K562 (cell line): ENCODE data around the gene MMP11. TPM values are rescaled to one million over a fixed set of nuclear protein-coding genes. Genes with fewer than 3 reads are reported as not detected.

Experiments used
- ARNT ChIP-seq, 2 experiments: fragments of 450-650 bp; IDR thresholded peaks; 2 replicates each; pipeline ENCODE4 v1.6.1; 2016; ENCODE audit warnings: mild to moderate bottlenecking in 1 of 2
- GABPA ChIP-seq: fragments of 200-800 bp; sonication (Bioruptor generic); conservative IDR thresholded peaks from 2 replicates; pipeline ENCODE4 v1.6.1; 2016; ENCODE audit warnings: low read depth, missing genetic modification characterization, missing compliant biosample characterization
- HDAC6 ChIP-seq: IDR thresholded peaks from 2 replicates; pipeline ENCODE4 v1.6.1; 2012; ENCODE audit warnings: low read depth, mild to moderate bottlenecking, control low read depth, inconsistent platforms, low read length, moderate library complexity
- L3MBTL2 ChIP-seq: fragments of 450-650 bp; IDR thresholded peaks from 2 replicates; pipeline ENCODE4 v1.6.1; 2016; ENCODE audit warnings: mild to moderate bottlenecking, moderate library complexity
- MCM2 ChIP-seq: fragments of 450-650 bp; IDR thresholded peaks from 2 replicates; pipeline ENCODE4 v1.6.1; 2017; ENCODE audit warnings: low read depth, mild to moderate bottlenecking
- NEUROD1 ChIP-seq: fragments of 150-350 bp; IDR thresholded peaks from 2 replicates; pipeline ENCODE4 v1.6.1; 2014; ENCODE audit warnings: borderline replicate concordance, low read length, low read depth; ENCODE audit not compliant: partially characterized antibody
- NFE2L1 ChIP-seq: fragments of 450-650 bp; IDR thresholded peaks from 2 replicates; pipeline ENCODE4 v1.6.1; 2016; ENCODE audit warnings: missing genetic modification characterization, low read depth, mild to moderate bottlenecking, missing compliant biosample characterization, moderate library complexity, borderline replicate concordance
- PURB ChIP-seq: sonication (generic); formaldehyde crosslinking; IDR thresholded peaks from 2 replicates; pipeline ENCODE4 v1.9.0; 2021; ENCODE audit warnings: low read depth, mild to moderate bottlenecking, missing genetic modification reagents
- TEAD2 ChIP-seq: fragments of 450-650 bp; IDR thresholded peaks from 2 replicates; pipeline ENCODE4 v1.6.1; 2016; ENCODE audit warnings: missing genetic modification characterization, control low read depth, missing compliant biosample characterization
- XRCC3 ChIP-seq: fragments of 450-650 bp; IDR thresholded peaks from 2 replicates; pipeline ENCODE4 v1.6.1; 2017; ENCODE audit warnings: mild to moderate bottlenecking, moderate library complexity
- XRCC5 ChIP-seq: fragments of 200-400 bp; formaldehyde crosslinking; IDR thresholded peaks from 2 replicates; pipeline ENCODE4 v1.6.1; 2017; ENCODE audit warnings: low read depth, mild to moderate bottlenecking, low read length
- ZNF124 ChIP-seq: sonication (generic); formaldehyde crosslinking; IDR thresholded peaks from 2 replicates; pipeline ENCODE4 v1.8.1; 2022; ENCODE audit warnings: missing genetic modification reagents
- ZNF217 ChIP-seq: sonication (generic); formaldehyde crosslinking; IDR thresholded peaks from 2 replicates; pipeline ENCODE4 v1.8.0; 2022; ENCODE audit warnings: mild to moderate bottlenecking, missing genetic modification reagents
- ZNF224 ChIP-seq: sonication (generic); formaldehyde crosslinking; IDR thresholded peaks from 2 replicates; pipeline ENCODE4 v1.8.0; 2022; ENCODE audit warnings: mild to moderate bottlenecking, missing genetic modification reagents
- polyA plus RNA-seq, 8 experiments: library from polyadenylated mRNA; depleted of rRNA in 4 of 8; stranded (reverse) in 5 of 8; unstranded in 3 of 8; fragments of >200 nt; fragmentation: Nextera tagmentation in 2 of 8; fragmentation: Illumina TruSeq in 1 of 8; extraction: Ambion mirVana in 2 of 8; extraction: Trizol in 1 of 8; gene quantifications; 2 replicates each; pipeline versions ENCODE4 v1.2.1 to v1.2.3, GENCODE V29; 2011 to 2014; ENCODE audit warnings: inconsistent platforms in 1 of 8, missing spikeins in 1 of 8
- total RNA-seq, 7 experiments: library from RNA; depleted of rRNA in 6 of 7; stranded (reverse); fragments of >200 nt in 6 of 7; fragmentation: Illumina TruSeq in 2 of 7; extraction: Trizol in 2 of 7; gene quantifications; 2 replicates each; pipeline versions ENCODE4 v1.2.1 to v1.2.3, GENCODE V29; 2011 to 2021; ENCODE audit warnings: low replicate concordance in 1 of 7
- TF ChIP-seq, protein P1 (sequence below): fragments of 450-650 bp; formaldehyde crosslinking; IDR thresholded peaks from 2 replicates; pipeline ENCODE4 v1.4.0; 2020; ENCODE audit warnings: mild to moderate bottlenecking, moderate library complexity
- TF ChIP-seq, protein P2 (sequence below): fragments of 250-450 bp; sonication (Bioruptor Pico); IDR thresholded peaks from 2 replicates; pipeline ENCODE4 v1.6.1; 2021; ENCODE audit warnings: mild to moderate bottlenecking
- TF ChIP-seq, protein P3 (sequence below): sonication (generic); formaldehyde crosslinking; IDR thresholded peaks from 2 replicates; pipeline ENCODE4 v1.8.0; 2022; ENCODE audit warnings: mild to moderate bottlenecking, missing genetic modification reagents, borderline replicate concordance
- TF ChIP-seq, protein P4 (sequence below): fragments of 200-800 bp; sonication (Bioruptor generic); IDR thresholded peaks from 2 replicates; pipeline ENCODE4 v1.6.1; 2017; ENCODE audit warnings: missing genetic modification characterization, missing compliant biosample characterization
- TF ChIP-seq, protein P5 (sequence below): fragments of 450-650 bp; IDR thresholded peaks from 2 replicates; pipeline ENCODE4 v1.6.1; 2016; ENCODE audit warnings: borderline replicate concordance

The MMP11 gene
- total and polyA plus RNA-seq, 9 of the 15 experiments (the other 6 are each of a cell fraction or from before 2014, with no cell fraction given) = 0.14 to 1.8 (median 1.1) TPM; not detected in 2

DNA sequence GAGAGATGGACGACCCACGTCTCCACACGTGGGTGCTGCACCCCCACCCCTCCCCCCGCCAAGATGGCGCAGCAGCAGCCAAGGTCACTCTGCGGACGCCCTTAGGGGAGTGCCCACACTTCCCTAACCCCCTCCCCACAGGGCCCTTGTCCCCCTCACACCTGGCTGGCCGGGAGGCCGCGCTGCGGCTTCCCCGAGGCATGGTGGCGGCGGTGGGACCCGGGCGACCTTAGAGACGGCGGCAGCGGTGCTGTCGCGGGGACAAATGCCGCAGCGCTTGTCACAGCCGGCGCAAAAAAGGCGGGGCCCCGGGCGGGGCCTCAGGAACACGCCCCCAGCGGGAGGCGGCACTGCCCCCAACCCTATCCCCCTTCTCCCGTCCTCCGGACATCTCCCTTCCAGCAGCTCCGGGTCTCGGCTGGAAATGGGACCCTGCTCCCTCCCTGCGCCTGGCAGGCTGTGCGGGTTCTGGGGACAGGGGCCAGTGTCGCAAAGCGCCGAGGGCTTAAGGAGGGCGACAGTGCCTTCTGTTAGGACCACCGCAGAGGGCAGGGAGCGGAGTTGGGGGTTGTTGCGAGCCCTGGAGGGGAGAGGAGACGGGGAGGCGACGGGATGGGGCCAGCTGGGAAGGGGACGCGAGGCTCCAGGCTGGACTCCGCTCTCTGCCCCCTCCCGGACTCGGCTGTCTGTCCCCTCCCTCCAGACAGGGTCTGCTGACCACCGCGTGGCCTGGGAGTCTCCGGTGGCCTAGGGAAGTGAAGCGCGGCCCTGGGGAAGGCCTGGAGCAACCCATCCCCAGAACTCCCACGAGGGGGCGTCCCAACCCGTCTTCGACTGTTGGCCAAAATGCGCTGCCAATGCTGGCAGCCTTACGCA is 4.7 kb upstream of the MMP11 start, which contains the start of gene CHCHD10 (continued):
- TF ChIP-seq ARNT (IDR thresholded peaks at IDR 0.05) (no peak), ZNF124 (no peak), XRCC3 (no peak), XRCC5 (no peak), PURB (CRISPR knock-in tag) (no peak), ZNF224 (CRISPR knock-in tag) (no peak), GABPA (tag) (0 out of 2 replicates have a peak, but pooled peaks have one; percentile 23), MCM2 (no peak), NEUROD1 (no peak), TEAD2 (tag) (no peak), ZNF217 (CRISPR knock-in tag) (no peak), NFE2L1 (no peak), HDAC6 (no peak), L3MBTL2 (peak; percentile 80; the same call in 1 of the 2 replicates)
- TF ChIP-seq, protein P1, sequence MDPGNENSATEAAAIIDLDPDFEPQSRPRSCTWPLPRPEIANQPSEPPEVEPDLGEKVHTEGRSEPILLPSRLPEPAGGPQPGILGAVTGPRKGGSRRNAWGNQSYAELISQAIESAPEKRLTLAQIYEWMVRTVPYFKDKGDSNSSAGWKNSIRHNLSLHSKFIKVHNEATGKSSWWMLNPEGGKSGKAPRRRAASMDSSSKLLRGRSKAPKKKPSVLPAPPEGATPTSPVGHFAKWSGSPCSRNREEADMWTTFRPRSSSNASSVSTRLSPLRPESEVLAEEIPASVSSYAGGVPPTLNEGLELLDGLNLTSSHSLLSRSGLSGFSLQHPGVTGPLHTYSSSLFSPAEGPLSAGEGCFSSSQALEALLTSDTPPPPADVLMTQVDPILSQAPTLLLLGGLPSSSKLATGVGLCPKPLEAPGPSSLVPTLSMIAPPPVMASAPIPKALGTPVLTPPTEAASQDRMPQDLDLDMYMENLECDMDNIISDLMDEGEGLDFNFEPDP = no peak
- TF ChIP-seq, protein P2, sequence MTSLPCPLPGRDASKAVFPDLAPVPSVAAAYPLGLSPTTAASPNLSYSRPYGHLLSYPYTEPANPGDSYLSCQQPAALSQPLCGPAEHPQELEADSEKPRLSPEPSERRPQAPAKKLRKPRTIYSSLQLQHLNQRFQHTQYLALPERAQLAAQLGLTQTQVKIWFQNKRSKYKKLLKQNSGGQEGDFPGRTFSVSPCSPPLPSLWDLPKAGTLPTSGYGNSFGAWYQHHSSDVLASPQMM = no peak
- TF ChIP-seq, protein P3, sequence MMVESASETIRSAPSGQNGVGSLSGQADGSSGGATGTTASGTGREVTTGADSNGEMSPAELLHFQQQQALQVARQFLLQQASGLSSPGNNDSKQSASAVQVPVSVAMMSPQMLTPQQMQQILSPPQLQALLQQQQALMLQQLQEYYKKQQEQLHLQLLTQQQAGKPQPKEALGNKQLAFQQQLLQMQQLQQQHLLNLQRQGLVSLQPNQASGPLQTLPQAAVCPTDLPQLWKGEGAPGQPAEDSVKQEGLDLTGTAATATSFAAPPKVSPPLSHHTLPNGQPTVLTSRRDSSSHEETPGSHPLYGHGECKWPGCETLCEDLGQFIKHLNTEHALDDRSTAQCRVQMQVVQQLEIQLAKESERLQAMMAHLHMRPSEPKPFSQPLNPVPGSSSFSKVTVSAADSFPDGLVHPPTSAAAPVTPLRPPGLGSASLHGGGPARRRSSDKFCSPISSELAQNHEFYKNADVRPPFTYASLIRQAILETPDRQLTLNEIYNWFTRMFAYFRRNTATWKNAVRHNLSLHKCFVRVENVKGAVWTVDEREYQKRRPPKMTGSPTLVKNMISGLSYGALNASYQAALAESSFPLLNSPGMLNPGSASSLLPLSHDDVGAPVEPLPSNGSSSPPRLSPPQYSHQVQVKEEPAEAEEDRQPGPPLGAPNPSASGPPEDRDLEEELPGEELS = no peak
- TF ChIP-seq, protein P4, sequence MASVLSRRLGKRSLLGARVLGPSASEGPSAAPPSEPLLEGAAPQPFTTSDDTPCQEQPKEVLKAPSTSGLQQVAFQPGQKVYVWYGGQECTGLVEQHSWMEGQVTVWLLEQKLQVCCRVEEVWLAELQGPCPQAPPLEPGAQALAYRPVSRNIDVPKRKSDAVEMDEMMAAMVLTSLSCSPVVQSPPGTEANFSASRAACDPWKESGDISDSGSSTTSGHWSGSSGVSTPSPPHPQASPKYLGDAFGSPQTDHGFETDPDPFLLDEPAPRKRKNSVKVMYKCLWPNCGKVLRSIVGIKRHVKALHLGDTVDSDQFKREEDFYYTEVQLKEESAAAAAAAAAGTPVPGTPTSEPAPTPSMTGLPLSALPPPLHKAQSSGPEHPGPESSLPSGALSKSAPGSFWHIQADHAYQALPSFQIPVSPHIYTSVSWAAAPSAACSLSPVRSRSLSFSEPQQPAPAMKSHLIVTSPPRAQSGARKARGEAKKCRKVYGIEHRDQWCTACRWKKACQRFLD (CRISPR knock-in tag) = 0 out of 2 replicates have a peak, but pooled peaks have one; percentile 4
- TF ChIP-seq, protein P5, sequence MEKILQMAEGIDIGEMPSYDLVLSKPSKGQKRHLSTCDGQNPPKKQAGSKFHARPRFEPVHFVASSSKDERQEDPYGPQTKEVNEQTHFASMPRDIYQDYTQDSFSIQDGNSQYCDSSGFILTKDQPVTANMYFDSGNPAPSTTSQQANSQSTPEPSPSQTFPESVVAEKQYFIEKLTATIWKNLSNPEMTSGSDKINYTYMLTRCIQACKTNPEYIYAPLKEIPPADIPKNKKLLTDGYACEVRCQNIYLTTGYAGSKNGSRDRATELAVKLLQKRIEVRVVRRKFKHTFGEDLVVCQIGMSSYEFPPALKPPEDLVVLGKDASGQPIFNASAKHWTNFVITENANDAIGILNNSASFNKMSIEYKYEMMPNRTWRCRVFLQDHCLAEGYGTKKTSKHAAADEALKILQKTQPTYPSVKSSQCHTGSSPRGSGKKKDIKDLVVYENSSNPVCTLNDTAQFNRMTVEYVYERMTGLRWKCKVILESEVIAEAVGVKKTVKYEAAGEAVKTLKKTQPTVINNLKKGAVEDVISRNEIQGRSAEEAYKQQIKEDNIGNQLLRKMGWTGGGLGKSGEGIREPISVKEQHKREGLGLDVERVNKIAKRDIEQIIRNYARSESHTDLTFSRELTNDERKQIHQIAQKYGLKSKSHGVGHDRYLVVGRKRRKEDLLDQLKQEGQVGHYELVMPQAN = peak; percentile 39; the same call in 1 of the 2 replicates
